Measurements from ENCODE around the gene GCG. TPM values are rescaled to one million over a fixed set of nuclear protein-coding genes. Genes with fewer than 3 reads are reported as not detected.
A peak's percentile ranks its signal among the peaks of the same experiment; 100 is the strongest.

The GCG gene
- total RNA-seq, 1 donor from 2014 or later = not detected

DNA sequence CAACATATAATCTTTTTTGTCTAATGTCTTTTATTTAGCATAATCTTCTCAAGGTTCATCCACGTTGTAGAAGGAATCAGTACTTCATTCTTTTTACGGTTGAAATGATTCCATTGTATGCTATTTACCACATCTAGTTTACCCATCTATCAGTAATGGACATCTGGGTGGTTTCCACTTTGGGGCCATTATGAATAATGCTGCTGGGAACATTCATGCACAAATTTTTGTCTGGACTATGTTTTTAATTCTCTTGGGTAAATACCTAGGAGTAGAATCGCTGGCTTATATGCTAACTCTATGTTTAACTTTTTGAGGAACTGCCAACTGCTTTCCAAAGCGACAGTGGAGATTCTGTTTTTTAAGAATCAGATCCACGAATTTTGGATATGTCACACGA, 7.4 kb upstream of the GCG start:
- TF ChIP-seq, protein P1, sequence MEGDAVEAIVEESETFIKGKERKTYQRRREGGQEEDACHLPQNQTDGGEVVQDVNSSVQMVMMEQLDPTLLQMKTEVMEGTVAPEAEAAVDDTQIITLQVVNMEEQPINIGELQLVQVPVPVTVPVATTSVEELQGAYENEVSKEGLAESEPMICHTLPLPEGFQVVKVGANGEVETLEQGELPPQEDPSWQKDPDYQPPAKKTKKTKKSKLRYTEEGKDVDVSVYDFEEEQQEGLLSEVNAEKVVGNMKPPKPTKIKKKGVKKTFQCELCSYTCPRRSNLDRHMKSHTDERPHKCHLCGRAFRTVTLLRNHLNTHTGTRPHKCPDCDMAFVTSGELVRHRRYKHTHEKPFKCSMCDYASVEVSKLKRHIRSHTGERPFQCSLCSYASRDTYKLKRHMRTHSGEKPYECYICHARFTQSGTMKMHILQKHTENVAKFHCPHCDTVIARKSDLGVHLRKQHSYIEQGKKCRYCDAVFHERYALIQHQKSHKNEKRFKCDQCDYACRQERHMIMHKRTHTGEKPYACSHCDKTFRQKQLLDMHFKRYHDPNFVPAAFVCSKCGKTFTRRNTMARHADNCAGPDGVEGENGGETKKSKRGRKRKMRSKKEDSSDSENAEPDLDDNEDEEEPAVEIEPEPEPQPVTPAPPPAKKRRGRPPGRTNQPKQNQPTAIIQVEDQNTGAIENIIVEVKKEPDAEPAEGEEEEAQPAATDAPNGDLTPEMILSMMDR (IDR thresholded peaks at IDR 0.05) = no peak
- H3K27ac Mint-ChIP-seq (ENCODE audit: unreplicated experiment) = no peak overlapping the region
- H3K4me3 Mint-ChIP-seq (ENCODE audit: unreplicated experiment) = no peak overlapping the region
- no peaks in the 10 kb centered on the region for H3K27me3 Mint-ChIP-seq (ENCODE audit: unreplicated experiment)
- DNase-seq (ENCODE audit: extremely low spot score, unreplicated experiment) = no peak
- no peaks in the 10 kb centered on the region for H3K9me3 Mint-ChIP-seq (ENCODE audit: unreplicated experiment)
- no peaks in the 10 kb centered on the region for H3K36me3 Mint-ChIP-seq (ENCODE audit: unreplicated experiment)
- H3K4me1 Mint-ChIP-seq (ENCODE audit: unreplicated experiment) = no peaks in the 10 kb centered on the region

DNA sequence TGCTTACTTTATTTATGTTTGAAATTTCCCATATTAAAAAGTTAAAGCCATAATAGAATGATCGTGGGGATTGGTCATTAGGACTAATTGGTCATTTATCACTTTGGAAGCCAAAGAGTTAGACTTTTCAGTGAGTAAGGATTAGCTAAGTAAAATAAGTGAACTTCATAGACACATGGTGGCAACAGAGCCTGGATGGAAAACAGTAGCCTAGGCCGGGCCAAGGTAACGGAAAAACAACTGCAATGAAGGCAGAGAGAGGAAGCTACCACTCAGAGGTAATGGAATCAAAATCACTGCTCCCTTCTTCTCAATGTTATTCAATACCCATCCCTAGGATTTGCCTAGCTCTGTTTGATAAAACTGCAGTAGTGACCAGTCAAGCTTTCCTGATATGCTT, 4.1 kb upstream of the GCG start:
- DNase-seq (ENCODE audit: extremely low spot score, unreplicated experiment) = no peak
- Mint-ChIP-seq H3K27me3 (ENCODE audit: unreplicated experiment) (peaks cover 15% of the 10 kb centered on the region), H3K9me3 (ENCODE audit: unreplicated experiment) (no peaks in the 10 kb centered on the region), H3K4me3 (ENCODE audit: unreplicated experiment) (no peak overlapping the region), H3K4me1 (ENCODE audit: unreplicated experiment) (peaks cover 5% of the 10 kb centered on the region), H3K27ac (ENCODE audit: unreplicated experiment) (no peak overlapping the region), H3K36me3 (ENCODE audit: unreplicated experiment) (no peaks in the 10 kb centered on the region)
- TF ChIP-seq, protein P1 (IDR thresholded peaks at IDR 0.05) = no peak

DNA sequence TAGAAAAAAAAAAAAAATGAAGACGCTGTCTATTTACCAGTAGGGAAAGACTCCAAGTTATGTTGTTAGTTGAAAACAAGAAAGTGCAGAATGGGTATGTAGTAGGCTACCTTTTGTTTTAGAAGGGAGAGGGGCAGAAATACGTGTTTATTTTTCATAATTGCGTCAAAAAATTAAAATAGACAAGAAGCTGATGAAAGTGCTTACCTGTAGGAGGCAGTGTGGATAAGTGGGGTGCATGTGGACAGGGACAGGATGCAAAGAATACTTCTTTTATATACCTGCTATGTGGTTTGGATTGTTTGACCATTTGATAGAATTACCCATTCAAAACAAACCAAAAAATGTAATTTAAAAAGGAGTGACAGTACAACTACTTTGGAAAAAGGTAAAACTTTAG, 3.0 kb upstream of the GCG start:
- Mint-ChIP-seq H3K27ac (ENCODE audit: unreplicated experiment) (no peak overlapping the region), H3K36me3 (ENCODE audit: unreplicated experiment) (no peaks in the 10 kb centered on the region), H3K4me1 (ENCODE audit: unreplicated experiment) (peaks cover 5% of the 10 kb centered on the region), H3K9me3 (ENCODE audit: unreplicated experiment) (no peaks in the 10 kb centered on the region), H3K4me3 (ENCODE audit: unreplicated experiment) (no peak overlapping the region), H3K27me3 (ENCODE audit: unreplicated experiment) (peaks cover 22% of the 10 kb centered on the region)
- TF ChIP-seq, protein P1 (IDR thresholded peaks at IDR 0.05) = no peak
- DNase-seq (ENCODE audit: extremely low spot score, unreplicated experiment) = no peak

DNA sequence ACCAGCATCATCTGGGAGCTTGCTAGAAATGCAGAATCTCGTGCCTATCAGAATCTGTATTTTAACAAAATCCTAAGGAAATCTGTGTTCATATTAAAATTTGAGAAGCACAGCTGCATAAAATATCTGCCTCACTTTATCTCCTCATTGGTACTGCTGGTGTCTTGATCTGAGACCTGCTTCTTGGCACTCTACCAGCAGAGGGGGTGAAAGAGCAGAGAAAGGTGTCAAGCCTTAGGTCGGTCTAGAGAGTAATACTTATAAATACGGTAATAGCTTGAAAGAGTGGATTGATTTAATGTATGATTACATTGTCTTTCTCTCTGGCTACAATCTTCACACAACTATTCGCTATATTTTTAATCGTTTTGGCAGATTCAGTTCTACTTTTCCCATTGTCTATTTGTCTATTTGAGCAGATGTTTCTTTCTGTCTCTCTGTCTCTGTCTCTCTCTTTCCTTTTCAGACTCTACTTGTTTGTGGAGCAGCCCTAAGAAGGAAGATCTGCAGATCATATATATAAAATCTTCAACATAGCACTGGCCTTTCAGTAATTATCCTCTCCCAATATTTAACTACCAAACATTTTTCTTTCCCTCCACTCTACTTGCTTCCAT, 1.7 kb upstream of the GCG start:
- H3K4me3 Mint-ChIP-seq (ENCODE audit: unreplicated experiment) = peak overlapping the region; percentile 40
- peaks cover 9% of the 10 kb centered on the region for H3K4me1 Mint-ChIP-seq (ENCODE audit: unreplicated experiment)
- H3K27ac Mint-ChIP-seq (ENCODE audit: unreplicated experiment) = no peak overlapping the region
- peak; percentile 87 for DNase-seq (ENCODE audit: extremely low spot score, unreplicated experiment)
- H3K9me3 Mint-ChIP-seq (ENCODE audit: unreplicated experiment) = no peaks in the 10 kb centered on the region
- TF ChIP-seq, protein P1 (IDR thresholded peaks at IDR 0.05) = peak; percentile 86
- no peaks in the 10 kb centered on the region for H3K36me3 Mint-ChIP-seq (ENCODE audit: unreplicated experiment)
- H3K27me3 Mint-ChIP-seq (ENCODE audit: unreplicated experiment) = peaks cover 25% of the 10 kb centered on the region

DNA sequence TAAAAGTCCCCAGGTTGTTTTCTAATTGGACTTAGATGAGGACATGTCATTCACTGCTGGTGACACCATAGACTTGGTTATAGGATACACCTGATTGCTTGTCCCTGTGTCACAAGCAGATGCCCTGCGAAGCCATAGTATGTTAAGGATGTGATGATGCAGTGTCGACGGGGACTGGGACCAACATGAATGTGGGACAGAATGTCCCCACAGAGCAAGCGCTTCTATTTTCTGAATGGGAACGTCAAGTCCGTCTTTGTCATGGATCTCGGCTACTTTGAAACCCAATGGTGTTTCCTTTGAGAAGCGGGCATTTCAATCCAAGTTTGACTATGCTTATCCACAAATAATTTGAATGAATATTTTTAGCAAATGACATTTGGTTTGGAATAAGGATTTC, 2.1 kb downstream of the GCG start:
- Mint-ChIP-seq H3K27me3 (ENCODE audit: unreplicated experiment) (peaks cover 43% of the 10 kb centered on the region), H3K9me3 (ENCODE audit: unreplicated experiment) (no peaks in the 10 kb centered on the region), H3K4me1 (ENCODE audit: unreplicated experiment) (peaks cover 19% of the 10 kb centered on the region), H3K27ac (ENCODE audit: unreplicated experiment) (no peak overlapping the region), H3K4me3 (ENCODE audit: unreplicated experiment) (no peak overlapping the region), H3K36me3 (ENCODE audit: unreplicated experiment) (no peaks in the 10 kb centered on the region)
- DNase-seq (ENCODE audit: extremely low spot score, unreplicated experiment) = no peak
- TF ChIP-seq, protein P1 (IDR thresholded peaks at IDR 0.05) = no peak
